Sigmoid colon (tissue), 7 donors: Measurements from ENCODE around the gene PLXNB2. TPM values are rescaled to one million over a fixed set of nuclear protein-coding genes. Genes with fewer than 3 reads are reported as not detected.

Experiments used
- DNase-seq: peaks from one replicate; pipeline ENCODE4 v3.0.0-alpha.2; 2019
- H3K27ac ChIP-seq, 4 donors: fragments of 200-600 bp; sonication (generic); one replicate each; pipeline ENCODE4 v1.5.1; 2016 to 2019; ENCODE audit warnings: mild to moderate bottlenecking in 1 of 4
- H3K27me3 ChIP-seq, 3 donors: fragments of 200-600 bp; sonication (generic); one replicate each; pipeline ENCODE4 v1.5.1; 2019; ENCODE audit warnings: mild to moderate bottlenecking in 1 of 3
- H3K36me3 ChIP-seq, 4 donors: fragments of 200-600 bp; sonication (generic); one replicate each; pipeline ENCODE4 v1.5.1; 2016 to 2019
- H3K4me1 ChIP-seq, 4 donors: fragments of 200-600 bp; sonication (generic); one replicate each; pipeline ENCODE4 v1.5.1; 2017 to 2019
- H3K4me3 ChIP-seq, 4 donors: fragments of 200-600 bp; sonication (generic); one replicate each; pipeline ENCODE4 v1.5.1; 2017 to 2019; ENCODE audit warnings: mild to moderate bottlenecking in 2 of 4, moderate library complexity in 1 of 4
- H3K9me3 ChIP-seq, 4 donors: fragments of 200-600 bp in 3 of 4; sonication (generic) in 3 of 4; one replicate each; pipeline versions ENCODE4 v1.5.1 to v1.6.1; 2013 to 2019
- CTCF ChIP-seq, 4 experiments: fragments of 450-650 bp in 3 of 4; fragments of 200-600 bp in 1 of 4; IDR thresholded peaks; one replicate each; pipeline ENCODE4 v1.5.1; 2016 to 2019; ENCODE audit warnings: antibody characterized with exemption in 4 of 4, mild to moderate bottlenecking in 3 of 4, moderate library complexity in 2 of 4
- EP300 ChIP-seq, 4 donors: sonication (generic); formaldehyde crosslinking; IDR thresholded peaks; one replicate each; pipeline ENCODE4 v1.6.1; 2017; ENCODE audit warnings: antibody characterized with exemption in 4 of 4
- POLR2A ChIP-seq, 2 donors: fragments of 450-650 bp; IDR thresholded peaks; one replicate each; pipeline ENCODE4 v1.6.1; 2016; ENCODE audit warnings: antibody characterized with exemption in 2 of 2, mild to moderate bottlenecking in 2 of 2, moderate library complexity in 2 of 2
- POLR2AphosphoS5 ChIP-seq, 4 donors: sonication (generic); formaldehyde crosslinking; IDR thresholded peaks; one replicate each; pipeline ENCODE4 v1.6.1; 2017; ENCODE audit warnings: antibody characterized with exemption in 4 of 4
- WGBS, 2 donors: extraction: QIAGEN DNeasy Blood & Tissue Kit; methylation state at CpG; one replicate each; pipeline ENCODE4 v1.1.7; 2013; 5-methylcytosine and 5-hydroxymethylcytosine counted together
- intact Hi-C: fragments of 100-400 bp; cut with DNase I; formaldehyde crosslinking; loops from one replicate; pipeline ENCODE4 v1.15.1; 2023
- polyA plus RNA-seq, 3 donors: library from polyadenylated mRNA; stranded (reverse); fragments of 200-250 nt; gene quantifications; one replicate each; pipeline ENCODE4 v1.2.3, GENCODE V29; 2013
- total RNA-seq, 4 donors: library from RNA; depleted of rRNA; stranded (reverse); fragments of >200 nt; gene quantifications; one replicate each; pipeline ENCODE4 v1.1.0, GENCODE V29; 2016
- donor health status: healthy with polysubstance abuse.
- donor health status: Bipolar disorder and iron deficiency.
- donor health status: healthy.

Gene PLXNB2
- total and polyA plus RNA-seq, 7 donors = 18.6 to 150 (median 67.5) TPM

DNA sequence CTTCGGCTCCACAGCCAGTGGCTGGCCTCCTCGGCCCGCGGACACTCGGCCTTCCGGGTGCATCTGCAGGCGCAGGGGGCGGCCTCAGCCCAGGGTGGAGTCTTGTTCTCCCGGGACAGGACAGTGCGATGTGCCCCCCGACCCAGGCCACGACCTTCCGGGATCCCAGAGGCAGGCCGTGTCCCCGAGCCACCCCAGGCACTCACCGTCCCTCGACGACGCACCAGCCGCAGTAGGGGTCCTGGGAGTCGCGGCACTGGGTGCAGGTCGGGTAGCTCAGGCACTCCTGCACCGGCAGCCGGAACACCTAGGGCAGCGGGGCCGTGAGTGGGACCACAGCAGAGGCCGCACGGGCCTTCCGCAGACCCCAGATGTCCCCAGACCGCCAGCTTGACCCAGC, 19.7 kb downstream of the PLXNB2 start:
- Histone ChIP-seq H3K4me3 (no peak overlapping the region), H3K36me3 (peaks cover 57 to 78% (median 65%) of the 10 kb centered on the region in 4 donors), H3K4me1 (peaks cover 0 to 16% (median 12%) of the 10 kb centered on the region in 4 donors), H3K27ac (no peak overlapping the region), H3K27me3 (no peaks in the 10 kb centered on the region), H3K9me3 (no peaks in the 10 kb centered on the region)
- no peak for DNase-seq
- 95 to 96% methylated on average over 31 of the region's 31 CpGs for WGBS, 2 donors
- intact Hi-C loops = no loop called here
- TF ChIP-seq POLR2A (IDR thresholded peaks at IDR 0.05) = no peak
- TF ChIP-seq CTCF (IDR thresholded peaks at IDR 0.05) = no peak
- no peak for TF ChIP-seq EP300 (IDR thresholded peaks at IDR 0.05)
- TF ChIP-seq POLR2AphosphoS5 (IDR thresholded peaks at IDR 0.05) = no peak

DNA sequence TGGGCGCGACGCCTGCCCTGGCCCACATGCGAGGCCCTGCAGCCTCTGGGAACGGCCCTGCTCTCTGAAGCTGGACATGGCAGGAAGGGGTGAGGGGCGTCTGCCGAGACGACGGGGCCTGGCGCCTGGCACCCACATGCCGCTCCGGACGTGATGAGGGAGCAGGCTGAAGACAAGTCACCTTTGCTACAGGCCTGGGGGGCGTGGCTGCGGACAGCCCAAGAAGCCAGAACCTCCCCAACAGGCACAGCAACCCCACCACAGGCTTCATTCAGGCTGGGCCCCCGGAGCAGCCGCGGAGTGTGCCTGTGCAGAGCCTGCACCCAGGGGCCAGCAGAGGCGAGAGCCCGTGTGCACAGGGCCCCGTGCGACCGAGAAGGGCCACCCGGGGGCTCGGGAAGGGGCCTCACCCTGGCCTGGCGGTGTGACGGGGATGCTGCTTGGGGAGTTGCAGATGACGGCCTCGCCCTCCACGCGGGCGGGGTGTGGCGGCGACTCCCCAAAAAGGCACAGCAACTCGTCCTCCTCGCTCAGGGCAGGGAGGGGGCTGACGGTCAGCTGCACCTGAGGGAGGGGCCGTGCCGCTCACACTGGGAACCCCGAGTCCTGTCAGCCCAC, 20.6 kb downstream of the PLXNB2 start:
- Histone ChIP-seq H3K27me3 (no peaks in the 10 kb centered on the region), H3K27ac (no peak overlapping the region), H3K9me3 (no peaks in the 10 kb centered on the region), H3K4me3 (no peak overlapping the region), H3K4me1 (peaks cover 0 to 15% (median 12%) of the 10 kb centered on the region in 4 donors), H3K36me3 (peaks cover 66 to 88% (median 73%) of the 10 kb centered on the region in 4 donors)
- no peak for DNase-seq
- 87 to 90% methylated on average over 40 of the region's 40 CpGs for WGBS, 2 donors
- intact Hi-C loops = no loop called here
- TF ChIP-seq POLR2A (IDR thresholded peaks at IDR 0.05) = no peak
- no peak for TF ChIP-seq CTCF (IDR thresholded peaks at IDR 0.05)
- TF ChIP-seq EP300 (IDR thresholded peaks at IDR 0.05) = no peak
- no peak for TF ChIP-seq POLR2AphosphoS5 (IDR thresholded peaks at IDR 0.05)

- intact Hi-C loops = no loop called here
- Histone ChIP-seq H3K36me3 (peaks cover 71 to 91% (median 79%) of the 10 kb centered on the region in 4 donors), H3K27ac (no peak overlapping the region), H3K4me1 (peaks cover 0 to 15% (median 9%) of the 10 kb centered on the region in 4 donors), H3K9me3 (no peaks in the 10 kb centered on the region), H3K27me3 (no peaks in the 10 kb centered on the region), H3K4me3 (no peak overlapping the region)
- no peak for TF ChIP-seq POLR2A (IDR thresholded peaks at IDR 0.05)
- TF ChIP-seq EP300 (IDR thresholded peaks at IDR 0.05) = no peak
- no peak for TF ChIP-seq POLR2AphosphoS5 (IDR thresholded peaks at IDR 0.05)
- no peak for TF ChIP-seq CTCF (IDR thresholded peaks at IDR 0.05)
- WGBS, 2 donors = 71 to 85% methylated on average over 21 of the region's 21 CpGs
- no peak for DNase-seq
These were observed 21.2 kb downstream of the PLXNB2 start for GRCh38 chr22:50286275-50286674.

GRCh38 chr22:50285568-50286229, 21.7 kb downstream of the PLXNB2 start:
- Histone ChIP-seq H3K27ac (no peak overlapping the region), H3K27me3 (no peaks in the 10 kb centered on the region), H3K36me3 (peaks cover 77 to 93% (median 85%) of the 10 kb centered on the region in 4 donors), H3K4me3 (no peak overlapping the region), H3K4me1 (peaks cover 0 to 15% (median 9%) of the 10 kb centered on the region in 4 donors), H3K9me3 (no peaks in the 10 kb centered on the region)
- WGBS, 2 donors = 94 to 95% methylated on average over 33 to 34 of the region's 34 CpGs
- TF ChIP-seq POLR2AphosphoS5 (IDR thresholded peaks at IDR 0.05) (no peak), EP300 (IDR thresholded peaks at IDR 0.05) (no peak), CTCF (IDR thresholded peaks at IDR 0.05) (no peak), POLR2A (IDR thresholded peaks at IDR 0.05) (no peak)
- DNase-seq = no peak
- intact Hi-C loops = no loop called here
